ENCODE results near the gene SYT3.
A peak's percentile ranks its signal among the peaks of the same experiment; 100 is the strongest.
"Not testable (repeated sequence)": the region's sequence is repeated elsewhere in the genome, so short reads cannot be mapped to it uniquely, and the experiment has no call there.

SYT3 gene

GRCh38 chr19:50633973-50634372 lies 5.7 kb downstream of the SYT3 start:
- no peak for DNase-seq

- DNase-seq: no peak
These were observed 6.3 kb downstream of the SYT3 start for GRCh38 chr19:50633359-50633758.

- DNase-seq: no peak
These were observed 7.4 kb downstream of the SYT3 start for GRCh38 chr19:50632151-50632835.

- no peak for DNase-seq
These were observed 9.9 kb downstream of the SYT3 start for GRCh38 chr19:50629801-50630200.

DNA sequence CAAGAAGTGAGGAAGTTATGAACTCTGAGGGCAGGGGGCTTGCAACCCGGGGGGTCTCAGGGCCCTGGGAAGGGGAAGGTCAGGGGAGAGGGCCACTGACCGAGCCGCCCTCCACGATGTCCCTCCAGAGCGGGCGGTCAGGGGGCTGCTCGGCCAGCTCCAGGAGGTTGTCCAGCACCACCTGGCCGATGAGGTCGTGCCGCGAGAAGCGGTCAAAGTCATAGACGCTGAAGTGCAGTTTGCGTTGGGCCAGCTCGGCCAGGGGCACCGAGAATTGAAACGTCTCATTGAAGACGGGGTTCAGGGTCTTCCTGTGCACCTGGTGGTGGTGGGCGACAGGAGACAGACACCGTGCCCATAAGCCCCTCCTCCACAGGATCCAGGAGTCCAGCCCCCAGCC lies 10.5 kb downstream of the SYT3 start:
- DNase-seq: no peak

DNA sequence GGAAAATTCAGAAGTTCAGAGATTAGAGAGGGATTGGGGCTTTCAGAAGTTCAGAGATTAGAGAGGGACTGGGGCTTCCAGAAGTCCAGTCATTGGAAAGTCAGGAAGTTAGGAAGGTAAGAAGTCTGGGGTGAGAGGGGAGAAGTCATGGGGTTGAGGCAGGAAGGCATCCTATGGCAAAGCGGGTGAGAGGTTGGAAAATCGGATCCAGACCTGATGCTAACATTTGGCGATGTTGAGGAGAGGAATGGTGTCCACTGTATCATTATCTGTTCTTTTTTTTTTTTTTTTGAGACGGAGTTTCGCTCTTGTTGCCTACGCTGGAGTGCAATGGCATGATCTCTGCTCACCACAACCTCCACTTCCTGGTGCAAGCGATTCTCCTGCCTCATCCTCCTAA lies 11.1 kb downstream of the SYT3 start:
- DNase-seq: no peak

DNA sequence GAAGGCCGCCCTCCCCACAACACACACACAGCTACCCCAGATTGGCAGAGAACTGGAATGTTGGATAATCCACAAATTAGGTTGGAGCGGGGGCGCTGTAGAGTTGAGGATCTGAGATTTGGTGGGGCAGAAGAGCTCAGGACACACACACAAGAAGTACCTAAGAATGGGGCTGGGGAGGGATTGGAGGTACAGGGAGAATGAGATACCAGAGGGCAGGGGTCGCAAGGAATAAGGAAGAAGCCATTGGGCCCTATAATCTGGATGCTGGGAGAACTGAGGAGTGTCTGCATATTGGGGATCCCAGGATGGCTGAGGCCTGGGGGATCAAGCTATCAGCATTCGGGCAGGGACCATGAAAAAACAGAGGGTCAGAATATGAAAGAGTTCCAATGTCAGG lies 11.5 kb downstream of the SYT3 start:
- no peak for DNase-seq

GRCh38 chr19:50626795-50627194 lies 12.9 kb downstream of the SYT3 start:
- no peak for DNase-seq

GRCh38 chr19:50626011-50626410 lies 13.7 kb downstream of the SYT3 start:
- no peak for DNase-seq

DNA sequence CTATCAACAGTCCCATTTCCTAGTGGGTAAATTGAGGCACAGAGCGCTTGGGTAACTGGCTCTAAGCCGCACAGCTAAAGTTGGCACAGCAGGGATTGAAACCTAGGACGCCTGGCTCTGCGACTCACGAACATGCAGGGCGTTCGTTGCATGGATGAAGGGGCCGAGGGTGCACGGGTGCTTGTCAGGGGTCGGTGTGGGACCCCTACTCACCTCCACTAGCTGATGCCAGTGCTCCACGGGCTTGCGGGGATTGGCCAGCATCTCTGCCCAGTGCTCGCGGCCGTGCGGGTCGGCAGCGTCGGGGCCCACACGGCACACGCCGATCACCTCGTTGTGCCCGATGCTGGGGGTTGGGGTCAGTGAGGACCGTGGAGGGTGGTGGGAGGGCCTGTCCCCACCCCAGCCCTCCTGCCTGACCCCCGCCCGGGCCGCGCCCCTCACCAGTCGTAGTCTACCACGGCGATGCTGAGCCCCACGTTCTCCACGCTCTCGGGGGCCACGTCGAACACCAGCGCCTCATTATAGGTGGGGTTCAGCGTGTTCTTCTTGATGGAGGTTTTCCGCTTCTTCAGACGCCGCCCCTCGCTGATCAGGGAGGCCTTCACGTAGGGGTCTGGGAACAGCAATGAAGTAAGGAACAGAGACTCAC lies 14.6 kb downstream of the SYT3 start:
- DNase-seq: no peak

DNA sequence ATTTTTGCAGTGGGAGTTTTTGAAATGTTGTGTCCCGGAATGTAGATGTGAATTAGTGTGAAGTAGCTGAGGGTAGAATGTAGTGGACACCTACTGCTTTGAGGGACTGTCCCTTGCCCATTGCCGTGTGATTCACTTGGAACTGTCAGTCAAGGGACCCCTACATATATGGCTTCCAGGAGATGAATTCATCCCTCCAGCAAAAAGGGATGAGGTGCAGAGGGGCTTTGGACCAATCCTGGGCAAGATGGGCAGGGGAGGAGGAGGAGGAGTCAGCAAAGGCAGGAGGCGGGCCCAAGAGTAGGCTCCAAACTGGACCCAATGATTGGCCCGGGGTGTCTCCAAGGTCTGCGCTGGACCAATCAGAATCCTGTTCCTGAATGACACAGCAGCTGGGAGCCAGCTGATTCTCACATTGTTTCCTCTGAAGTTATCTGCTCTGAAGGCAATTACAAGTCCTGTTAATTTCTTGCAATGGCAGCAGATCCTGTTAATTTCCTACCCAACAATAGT lies 19.2 kb downstream of the SYT3 start:
- DNase-seq: not testable (repeated sequence)

GRCh38 chr19:50619184-50619583 lies 20.5 kb downstream of the SYT3 start:
- DNase-seq: not testable (repeated sequence)

DNA sequence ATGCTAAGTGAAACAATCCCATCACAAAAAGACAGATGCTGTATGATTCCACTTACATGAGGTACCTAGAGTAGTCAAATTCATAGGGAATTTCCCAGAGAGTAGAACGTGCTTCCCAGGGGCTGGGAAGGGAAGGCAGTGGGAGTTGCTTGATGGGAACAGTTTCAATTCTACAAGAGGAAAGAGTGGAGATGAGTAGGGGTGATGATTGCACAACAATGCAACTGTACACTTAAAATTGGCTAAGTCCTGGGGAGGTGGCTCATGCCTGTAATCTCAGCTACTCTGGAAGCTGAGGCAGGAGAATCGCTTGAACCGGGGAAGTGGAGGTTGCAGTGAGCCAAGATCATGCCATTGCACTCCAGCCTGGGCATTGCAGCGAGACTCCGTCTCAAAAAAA lies 21.3 kb downstream of the SYT3 start:
- not testable (repeated sequence) for DNase-seq

DNA sequence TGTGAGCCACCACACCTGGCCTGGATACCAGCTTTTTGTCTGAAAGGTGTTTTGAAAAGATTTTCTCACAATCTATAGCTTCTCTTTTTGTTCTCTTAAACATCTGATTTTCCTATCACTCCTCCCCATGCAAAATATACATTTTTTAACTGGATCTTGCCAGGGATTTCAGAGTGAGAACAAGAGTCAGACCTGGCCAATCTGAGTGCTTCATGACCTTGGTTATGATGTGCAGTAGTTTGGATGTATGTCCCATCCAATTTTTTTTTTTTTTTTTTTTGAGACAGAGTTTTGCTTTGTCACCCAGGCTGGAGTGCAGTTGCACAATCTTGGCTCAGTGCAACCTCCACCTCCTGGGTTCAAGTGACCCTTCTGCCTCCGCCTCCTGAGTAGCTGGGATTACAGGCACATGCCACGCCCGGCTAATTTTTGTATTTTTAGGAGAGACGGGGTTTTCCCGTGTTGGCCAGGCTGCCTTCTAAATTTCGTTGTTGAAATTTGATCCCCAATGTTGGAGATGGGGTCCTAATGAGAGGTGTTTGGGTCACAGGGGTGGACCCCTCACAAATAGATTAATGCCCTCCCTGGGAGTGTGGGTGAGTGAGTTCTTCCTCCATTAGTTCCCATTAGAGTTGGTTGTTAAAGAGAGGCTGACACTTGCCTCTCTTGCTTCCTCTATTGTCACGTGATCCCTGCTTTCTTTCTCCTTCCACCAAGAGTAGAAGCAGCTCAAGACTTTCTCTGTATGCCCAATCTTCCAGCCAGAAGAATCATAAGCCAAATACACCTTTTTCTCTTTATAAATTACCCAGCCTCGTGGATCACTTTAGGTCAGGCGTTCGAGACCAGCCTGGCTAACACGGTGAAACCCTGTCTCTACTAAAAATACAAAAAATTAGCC lies 26.9 kb downstream of the SYT3 start:
- DNase-seq: not testable (repeated sequence)

- peak; percentile 75 for DNase-seq
These were observed 31.6 kb downstream of the SYT3 start for GRCh38 chr19:50607874-50608785.

DNA sequence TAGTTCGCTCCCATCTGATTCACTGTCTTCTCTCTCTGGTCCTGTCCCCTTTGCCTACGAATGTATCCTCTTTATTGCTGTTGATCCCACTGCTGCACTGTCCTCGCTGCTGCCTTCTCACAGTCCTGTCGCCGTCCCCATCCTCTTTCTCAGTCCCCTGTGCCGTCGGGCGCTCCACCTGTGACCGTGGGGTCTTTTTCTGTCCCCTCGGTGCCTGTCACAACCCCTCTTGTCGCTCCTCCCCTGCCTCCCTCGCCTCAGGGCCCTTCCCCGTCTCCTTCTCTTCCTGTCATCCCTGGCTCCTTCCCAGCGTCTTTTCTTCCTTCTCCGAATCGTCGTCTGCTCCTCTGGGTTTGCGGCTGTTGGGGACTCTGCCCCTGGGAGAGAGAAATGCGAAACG lies 32.3 kb downstream of the SYT3 start:
- DNase-seq: no peak

- DNase-seq: not testable (repeated sequence)
These were observed 33.4 kb downstream of the SYT3 start for GRCh38 chr19:50606059-50606836.

- not testable (repeated sequence) for DNase-seq
These were observed 35.2 kb downstream of the SYT3 start for GRCh38 chr19:50604264-50605073.

DNA sequence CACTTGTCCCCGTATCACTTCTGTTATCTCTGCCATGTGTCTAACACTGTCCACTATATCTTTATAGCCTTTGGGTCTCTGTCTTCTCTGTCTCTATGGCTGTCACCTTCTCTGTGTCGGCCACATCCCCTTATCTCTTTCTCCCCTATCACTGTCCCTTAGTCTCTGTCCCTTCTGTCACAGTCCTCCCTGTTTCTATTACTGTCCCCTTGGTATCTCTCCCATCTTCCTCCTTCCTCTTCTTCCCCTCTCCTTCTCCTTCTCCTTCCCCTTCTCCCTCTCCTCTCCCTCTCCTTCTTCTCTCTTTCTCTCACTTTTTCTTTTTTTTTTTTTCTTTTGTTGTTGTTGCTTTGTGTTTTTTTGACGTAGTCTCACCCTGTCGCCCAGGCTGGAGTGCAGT lies 36.7 kb downstream of the SYT3 start:
- DNase-seq: no peak

- DNase-seq: no peak
These were observed 37.2 kb downstream of the SYT3 start for GRCh38 chr19:50602496-50602895.

- DNase-seq: no peak
These were observed 37.6 kb downstream of the SYT3 start for GRCh38 chr19:50602089-50602422.

All from activated naive CD4-positive, alpha-beta T cell treated with anti-CD3 and anti-CD28 coated beads, Interleukin-2, amount 50 U/mL, for 16 hours (primary cell).